Measurements from ENCODE around the gene FNDC1. TPM values are rescaled to one million over a fixed set of nuclear protein-coding genes. Genes with fewer than 3 reads are reported as not detected.

FNDC1 gene
- total RNA-seq, 1 experiment from 2014 or later, result 0.03 TPM

- no peak for DNase-seq (ENCODE audit: low read depth, low spot score)
- in situ Hi-C loops (cut with HindIII; ENCODE audit: low pct_unique_long_range_greater_than_20kb, low sequenced_read_pairs), result no loop called here
These were observed 21.3 kb downstream of the FNDC1 start for GRCh38 chr6:159190460-159190859.

GRCh38 chr6:159193923-159194322 lies 24.7 kb downstream of the FNDC1 start:
- no peak for DNase-seq (ENCODE audit: low read depth, low spot score)
- in situ Hi-C loops (cut with HindIII; ENCODE audit: low pct_unique_long_range_greater_than_20kb, low sequenced_read_pairs), result no loop called here

GRCh38 chr6:159194421-159194820 lies 25.2 kb downstream of the FNDC1 start:
- in situ Hi-C loops (cut with HindIII; ENCODE audit: low pct_unique_long_range_greater_than_20kb, low sequenced_read_pairs), result no loop called here

DNA sequence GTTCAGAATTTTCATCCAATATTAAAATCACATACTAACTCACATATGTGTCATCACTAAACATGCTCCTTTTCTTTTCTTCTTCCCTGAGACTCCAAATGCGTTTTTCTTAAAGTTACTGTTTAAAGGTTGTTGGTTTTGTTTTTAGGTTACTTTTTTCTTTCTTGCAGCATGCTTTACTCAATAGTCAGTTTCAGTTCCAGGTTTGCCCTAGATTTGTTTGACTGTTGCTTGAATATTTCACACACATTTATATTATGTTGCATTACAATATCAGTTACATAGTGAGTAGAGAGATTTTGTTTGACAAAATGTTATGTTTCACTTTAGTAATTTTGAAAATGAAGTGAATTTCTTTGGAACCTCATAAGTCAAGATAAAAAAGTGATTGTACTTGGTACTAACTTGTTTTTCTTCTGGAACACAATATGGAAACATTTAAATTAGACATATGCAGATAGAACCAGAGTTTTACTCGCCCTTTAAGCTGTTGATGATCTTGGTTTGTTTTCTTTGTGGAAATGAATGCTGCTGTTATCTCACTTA lies 27.3 kb downstream of the FNDC1 start:
- in situ Hi-C loops (cut with HindIII; ENCODE audit: low pct_unique_long_range_greater_than_20kb, low sequenced_read_pairs), result no loop called here
- DNase-seq (ENCODE audit: low read depth, low spot score), result no peak

More at GRCh38 chr6:159194421-159194820, 25.2 kb downstream of the FNDC1 start:
- no peak for DNase-seq (ENCODE audit: low read depth, low spot score)

DNA sequence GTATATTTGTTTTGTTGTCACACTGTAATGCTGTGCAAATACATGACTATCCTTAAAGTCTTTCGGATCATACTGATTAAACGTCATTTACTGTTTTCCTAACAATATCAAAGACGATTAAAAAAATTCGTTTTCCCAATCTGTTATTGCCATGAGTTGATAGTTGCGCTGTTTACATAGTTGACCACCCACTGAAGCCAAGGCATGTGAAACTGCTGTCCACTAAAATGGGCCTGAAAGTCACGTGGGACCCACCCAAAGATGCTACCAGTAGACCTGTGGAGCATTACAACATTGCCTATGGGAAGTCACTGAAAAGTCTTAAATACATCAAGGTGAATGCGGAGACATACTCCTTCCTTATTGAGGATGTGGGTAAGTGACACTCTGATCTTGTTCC lies 28.1 kb downstream of the FNDC1 start:
- in situ Hi-C loops (cut with HindIII; ENCODE audit: low pct_unique_long_range_greater_than_20kb, low sequenced_read_pairs), result no loop called here
- no peak for DNase-seq (ENCODE audit: low read depth, low spot score)

DNA sequence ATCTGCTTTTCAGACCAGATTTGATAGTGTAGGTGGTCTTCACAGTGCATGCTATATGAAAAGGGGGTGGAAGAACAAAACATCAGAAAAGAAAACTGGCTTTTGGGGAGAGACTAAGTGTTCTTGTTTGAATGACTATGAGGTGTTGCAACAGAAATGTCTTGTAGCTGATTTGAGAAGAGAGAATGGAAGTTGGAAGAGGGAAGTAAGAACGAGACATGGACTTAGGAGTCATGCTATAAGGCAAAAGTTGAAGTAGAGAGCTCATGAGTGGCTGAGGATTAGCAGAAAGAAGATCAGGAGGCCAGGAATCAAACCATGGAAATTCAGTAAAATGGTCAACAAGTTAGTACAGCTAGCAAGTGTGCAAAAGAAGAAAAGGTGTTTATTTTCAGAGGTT lies 32.1 kb downstream of the FNDC1 start:
- DNase-seq (ENCODE audit: low read depth, low spot score), result no peak
- in situ Hi-C loops (cut with HindIII; ENCODE audit: low pct_unique_long_range_greater_than_20kb, low sequenced_read_pairs), result no loop called here

- DNase-seq (ENCODE audit: low read depth, low spot score), result peak; percentile 1
- in situ Hi-C loops (cut with HindIII; ENCODE audit: low pct_unique_long_range_greater_than_20kb, low sequenced_read_pairs), result no loop called here
These were observed 34.3 kb downstream of the FNDC1 start for GRCh38 chr6:159203304-159204005.

- DNase-seq (ENCODE audit: low read depth, low spot score), result no peak
- in situ Hi-C loops (cut with HindIII; ENCODE audit: low pct_unique_long_range_greater_than_20kb, low sequenced_read_pairs), result no loop called here
These were observed 35.4 kb downstream of the FNDC1 start for GRCh38 chr6:159204605-159205004.

DNA sequence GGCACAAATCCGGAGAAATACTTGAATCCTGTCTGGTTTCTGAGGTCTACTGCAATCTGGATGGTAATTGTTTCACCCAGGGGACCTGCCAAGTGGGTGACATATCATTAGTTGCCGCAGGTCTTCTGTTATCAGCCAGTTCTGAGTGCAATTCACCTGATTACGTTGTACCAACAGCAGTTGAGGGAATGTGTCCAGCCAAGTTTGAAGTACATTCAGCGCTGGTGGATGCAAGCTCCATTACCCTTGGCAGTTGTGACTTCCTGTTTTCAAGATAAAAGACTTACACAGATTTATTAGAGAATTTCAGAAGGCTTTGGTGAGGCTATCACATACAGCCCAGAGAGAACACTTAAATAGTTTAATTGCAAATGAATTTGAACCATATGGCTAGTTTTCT lies 42.8 kb downstream of the FNDC1 start:
- in situ Hi-C loops (cut with HindIII; ENCODE audit: low pct_unique_long_range_greater_than_20kb, low sequenced_read_pairs), result no loop called here
- no peak for DNase-seq (ENCODE audit: low read depth, low spot score)

- in situ Hi-C loops (cut with HindIII; ENCODE audit: low pct_unique_long_range_greater_than_20kb, low sequenced_read_pairs), result no loop called here
- DNase-seq (ENCODE audit: low read depth, low spot score), result no peak
These were observed 43.5 kb downstream of the FNDC1 start for GRCh38 chr6:159212525-159213280.

DNA sequence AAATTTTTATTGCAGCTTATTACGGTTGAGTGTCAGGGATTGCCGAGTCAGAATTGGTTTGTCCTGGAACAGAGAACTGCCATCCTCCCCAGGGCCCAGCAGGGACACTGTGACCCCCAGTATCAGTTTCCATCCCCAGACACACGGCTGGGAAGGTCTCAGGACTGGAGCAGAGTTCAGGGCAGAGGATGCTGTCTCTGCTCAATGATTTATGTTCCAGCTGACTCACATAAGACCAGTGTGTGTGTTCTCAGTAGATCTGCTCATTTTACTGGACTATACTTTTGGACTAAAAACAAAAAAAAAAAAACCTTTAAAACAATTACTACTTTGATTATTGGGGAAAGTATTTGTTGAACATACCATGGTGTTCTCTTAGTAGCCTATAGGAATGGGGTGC lies 44.2 kb downstream of the FNDC1 start:
- no peak for DNase-seq (ENCODE audit: low read depth, low spot score)
- in situ Hi-C loops (cut with HindIII; ENCODE audit: low pct_unique_long_range_greater_than_20kb, low sequenced_read_pairs), result no loop called here

DNA sequence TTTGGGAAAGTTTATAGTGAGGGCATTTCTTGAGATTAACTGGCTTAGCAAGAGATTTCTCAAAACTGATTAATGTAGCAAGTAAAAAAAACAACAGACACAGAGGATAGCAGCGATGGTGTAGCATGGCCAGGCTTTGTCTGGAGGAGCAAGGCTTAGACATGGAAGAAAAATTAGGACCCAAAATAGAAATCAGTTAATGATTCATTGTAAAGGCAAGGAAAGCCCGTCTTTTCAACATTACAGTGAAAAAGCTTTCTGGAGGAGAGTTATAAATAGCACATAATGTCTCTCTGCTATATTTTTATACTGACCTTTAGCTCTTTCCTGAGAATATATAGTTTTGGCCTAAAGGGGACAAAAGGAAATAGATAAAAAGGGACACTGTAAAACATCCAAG lies 45.1 kb downstream of the FNDC1 start:
- no peak for DNase-seq (ENCODE audit: low read depth, low spot score)
- in situ Hi-C loops (cut with HindIII; ENCODE audit: low pct_unique_long_range_greater_than_20kb, low sequenced_read_pairs), result no loop called here

- in situ Hi-C loops (cut with HindIII; ENCODE audit: low pct_unique_long_range_greater_than_20kb, low sequenced_read_pairs), result no loop called here
- DNase-seq (ENCODE audit: low read depth, low spot score), result peak; percentile 67
These were observed 48.5 kb downstream of the FNDC1 start for GRCh38 chr6:159217595-159218275.

GRCh38 chr6:159220093-159220492 lies 50.9 kb downstream of the FNDC1 start:
- DNase-seq (ENCODE audit: low read depth, low spot score), result peak; percentile 21
- in situ Hi-C loops (cut with HindIII; ENCODE audit: low pct_unique_long_range_greater_than_20kb, low sequenced_read_pairs), result no loop called here

- no peak for DNase-seq (ENCODE audit: low read depth, low spot score)
- in situ Hi-C loops (cut with HindIII; ENCODE audit: low pct_unique_long_range_greater_than_20kb, low sequenced_read_pairs), result no loop called here
These were observed 52.4 kb downstream of the FNDC1 start for GRCh38 chr6:159221486-159222170.

GRCh38 chr6:159224452-159224851 lies 55.3 kb downstream of the FNDC1 start:
- in situ Hi-C loops (cut with HindIII; ENCODE audit: low pct_unique_long_range_greater_than_20kb, low sequenced_read_pairs), result no loop called here

GRCh38 chr6:159229651-159230051 lies 60.5 kb downstream of the FNDC1 start:
- in situ Hi-C loops (cut with HindIII; ENCODE audit: low pct_unique_long_range_greater_than_20kb, low sequenced_read_pairs), result no loop called here
- DNase-seq (ENCODE audit: low read depth, low spot score), result no peak

More at GRCh38 chr6:159224452-159224851, 55.3 kb downstream of the FNDC1 start:
- no peak for DNase-seq (ENCODE audit: low read depth, low spot score)

Data from SK-MEL-5 (cell line).